ENCODE measurements around the gene BEND4.

Gene BEND4

GRCh38 chr4:42119886-42120285, 32.6 kb downstream of the BEND4 start:
- H3K4me1 ChIP-seq (ENCODE audit: control insufficient read depth in 5 of 5, insufficient read depth in 5 of 5, low read length in 5 of 5): no peaks in the 10 kb centered on the region
- no peaks in the 10 kb centered on the region for H3K36me3 ChIP-seq (ENCODE audit: control insufficient read depth in 5 of 5, insufficient read depth in 5 of 5, low read length in 5 of 5)
- peaks cover 0 to 6% (median 0%) of the 10 kb centered on the region in 5 donors for H3K27me3 ChIP-seq (ENCODE audit: control insufficient read depth in 5 of 5, insufficient read depth in 4 of 5, low read length in 5 of 5)
- no peak overlapping the region for H3K27ac ChIP-seq (ENCODE audit: low read depth, low read length)
- H3K9me3 ChIP-seq (ENCODE audit: control insufficient read depth in 5 of 5, low read length in 5 of 5): no peaks in the 10 kb centered on the region
- H3K4me3 ChIP-seq (ENCODE audit: low read depth in 1 of 5, low read length in 5 of 5): no peak overlapping the region
- no peak overlapping the region for H3K9ac ChIP-seq (ENCODE audit: low read length in 5 of 5)

- Histone ChIP-seq H3K9ac (ENCODE audit: low read length in 5 of 5) (no peak overlapping the region), H3K9me3 (ENCODE audit: control insufficient read depth in 5 of 5, low read length in 5 of 5) (no peaks in the 10 kb centered on the region), H3K4me3 (ENCODE audit: low read depth in 1 of 5, low read length in 5 of 5) (no peak overlapping the region), H3K4me1 (ENCODE audit: control insufficient read depth in 5 of 5, insufficient read depth in 5 of 5, low read length in 5 of 5) (no peaks in the 10 kb centered on the region), H3K36me3 (ENCODE audit: control insufficient read depth in 5 of 5, insufficient read depth in 5 of 5, low read length in 5 of 5) (no peaks in the 10 kb centered on the region), H3K27ac (ENCODE audit: low read depth, low read length) (no peak overlapping the region), H3K27me3 (ENCODE audit: control insufficient read depth in 5 of 5, insufficient read depth in 4 of 5, low read length in 5 of 5) (peaks cover 0 to 3% (median 0%) of the 10 kb centered on the region in 5 donors)
These were observed 39.6 kb downstream of the BEND4 start for GRCh38 chr4:42112846-42113245.

- H3K9me3 ChIP-seq (ENCODE audit: control insufficient read depth in 5 of 5, low read length in 5 of 5): no peaks in the 10 kb centered on the region
- no peaks in the 10 kb centered on the region for H3K36me3 ChIP-seq (ENCODE audit: control insufficient read depth in 5 of 5, insufficient read depth in 5 of 5, low read length in 5 of 5)
- H3K9ac ChIP-seq (ENCODE audit: low read length in 5 of 5): no peak overlapping the region
- no peaks in the 10 kb centered on the region for H3K27me3 ChIP-seq (ENCODE audit: control insufficient read depth in 5 of 5, insufficient read depth in 4 of 5, low read length in 5 of 5)
- H3K4me3 ChIP-seq (ENCODE audit: low read depth in 1 of 5, low read length in 5 of 5): no peak overlapping the region
- no peak overlapping the region for H3K27ac ChIP-seq (ENCODE audit: low read depth, low read length)
- no peaks in the 10 kb centered on the region for H3K4me1 ChIP-seq (ENCODE audit: control insufficient read depth in 5 of 5, insufficient read depth in 5 of 5, low read length in 5 of 5)
These were observed 47.9 kb downstream of the BEND4 start for GRCh38 chr4:42104521-42104920.

GRCh38 chr4:42101446-42101975, 50.9 kb downstream of the BEND4 start:
- no peak overlapping the region for H3K27ac ChIP-seq (ENCODE audit: low read depth, low read length)

GRCh38 chr4:42088386-42088785, 64.1 kb downstream of the BEND4 start:
- no peaks in the 10 kb centered on the region for H3K9me3 ChIP-seq (ENCODE audit: control insufficient read depth in 5 of 5, low read length in 5 of 5)
- no peak overlapping the region for H3K9ac ChIP-seq (ENCODE audit: low read length in 5 of 5)
- no peak overlapping the region for H3K4me3 ChIP-seq (ENCODE audit: low read depth in 1 of 5, low read length in 5 of 5)

More at GRCh38 chr4:42101446-42101975, 50.9 kb downstream of the BEND4 start:
- no peaks in the 10 kb centered on the region for H3K9me3 ChIP-seq (ENCODE audit: control insufficient read depth in 5 of 5, low read length in 5 of 5)
- no peaks in the 10 kb centered on the region for H3K36me3 ChIP-seq (ENCODE audit: control insufficient read depth in 5 of 5, insufficient read depth in 5 of 5, low read length in 5 of 5)
- H3K27me3 ChIP-seq (ENCODE audit: control insufficient read depth in 5 of 5, insufficient read depth in 4 of 5, low read length in 5 of 5): no peaks in the 10 kb centered on the region
- no peaks in the 10 kb centered on the region for H3K4me1 ChIP-seq (ENCODE audit: control insufficient read depth in 5 of 5, insufficient read depth in 5 of 5, low read length in 5 of 5)
- no peak overlapping the region for H3K9ac ChIP-seq (ENCODE audit: low read length in 5 of 5)
- no peak overlapping the region for H3K4me3 ChIP-seq (ENCODE audit: low read depth in 1 of 5, low read length in 5 of 5)

GRCh38 chr4:42083816-42084215, 68.6 kb downstream of the BEND4 start:
- peaks cover 18 to 42% (median 29%) of the 10 kb centered on the region in 5 donors for H3K36me3 ChIP-seq (ENCODE audit: control insufficient read depth in 5 of 5, insufficient read depth in 5 of 5, low read length in 5 of 5)
- H3K9ac ChIP-seq (ENCODE audit: low read length in 5 of 5): no peak overlapping the region
- H3K4me3 ChIP-seq (ENCODE audit: low read depth in 1 of 5, low read length in 5 of 5): no peak overlapping the region
- no peaks in the 10 kb centered on the region for H3K27me3 ChIP-seq (ENCODE audit: control insufficient read depth in 5 of 5, insufficient read depth in 4 of 5, low read length in 5 of 5)
- H3K4me1 ChIP-seq (ENCODE audit: control insufficient read depth in 5 of 5, insufficient read depth in 5 of 5, low read length in 5 of 5): no peaks in the 10 kb centered on the region
- H3K9me3 ChIP-seq (ENCODE audit: control insufficient read depth in 5 of 5, low read length in 5 of 5): no peaks in the 10 kb centered on the region
- H3K27ac ChIP-seq (ENCODE audit: low read depth, low read length): no peak overlapping the region

More at GRCh38 chr4:42088386-42088785, 64.1 kb downstream of the BEND4 start:
- Histone ChIP-seq H3K27me3 (ENCODE audit: control insufficient read depth in 5 of 5, insufficient read depth in 4 of 5, low read length in 5 of 5) (no peaks in the 10 kb centered on the region), H3K27ac (ENCODE audit: low read depth, low read length) (no peak overlapping the region), H3K36me3 (ENCODE audit: control insufficient read depth in 5 of 5, insufficient read depth in 5 of 5, low read length in 5 of 5) (peaks cover 10 to 22% (median 18%) of the 10 kb centered on the region in 5 donors), H3K4me1 (ENCODE audit: control insufficient read depth in 5 of 5, insufficient read depth in 5 of 5, low read length in 5 of 5) (no peaks in the 10 kb centered on the region)

- Histone ChIP-seq H3K27me3 (ENCODE audit: control insufficient read depth in 5 of 5, insufficient read depth in 4 of 5, low read length in 5 of 5) (no peaks in the 10 kb centered on the region), H3K27ac (ENCODE audit: low read depth, low read length) (no peak overlapping the region), H3K9ac (ENCODE audit: low read length in 5 of 5) (no peak overlapping the region), H3K36me3 (ENCODE audit: control insufficient read depth in 5 of 5, insufficient read depth in 5 of 5, low read length in 5 of 5) (peaks cover 16 to 40% (median 21%) of the 10 kb centered on the region in 5 donors), H3K9me3 (ENCODE audit: control insufficient read depth in 5 of 5, low read length in 5 of 5) (no peaks in the 10 kb centered on the region), H3K4me3 (ENCODE audit: low read depth in 1 of 5, low read length in 5 of 5) (no peak overlapping the region), H3K4me1 (ENCODE audit: control insufficient read depth in 5 of 5, insufficient read depth in 5 of 5, low read length in 5 of 5) (no peaks in the 10 kb centered on the region)
These were observed 72.1 kb downstream of the BEND4 start for GRCh38 chr4:42080306-42080705.

- Histone ChIP-seq H3K4me3 (ENCODE audit: low read depth in 1 of 5, low read length in 5 of 5) (no peak overlapping the region), H3K36me3 (ENCODE audit: control insufficient read depth in 5 of 5, insufficient read depth in 5 of 5, low read length in 5 of 5) (peaks cover 14 to 38% (median 20%) of the 10 kb centered on the region in 5 donors)
These were observed 74.2 kb downstream of the BEND4 start for GRCh38 chr4:42078184-42078801.

GRCh38 chr4:42074294-42074693, 78.2 kb downstream of the BEND4 start:
- Histone ChIP-seq H3K4me3 (ENCODE audit: low read depth in 1 of 5, low read length in 5 of 5) (no peak overlapping the region), H3K4me1 (ENCODE audit: control insufficient read depth in 5 of 5, insufficient read depth in 5 of 5, low read length in 5 of 5) (no peaks in the 10 kb centered on the region), H3K36me3 (ENCODE audit: control insufficient read depth in 5 of 5, insufficient read depth in 5 of 5, low read length in 5 of 5) (peaks cover 10 to 34% (median 26%) of the 10 kb centered on the region in 5 donors), H3K9me3 (ENCODE audit: control insufficient read depth in 5 of 5, low read length in 5 of 5) (no peaks in the 10 kb centered on the region), H3K9ac (ENCODE audit: low read length in 5 of 5) (no peak overlapping the region), H3K27ac (ENCODE audit: low read depth, low read length) (no peak overlapping the region), H3K27me3 (ENCODE audit: control insufficient read depth in 5 of 5, insufficient read depth in 4 of 5, low read length in 5 of 5) (no peaks in the 10 kb centered on the region)

More at GRCh38 chr4:42078184-42078801, 74.2 kb downstream of the BEND4 start:
- H3K27ac ChIP-seq (ENCODE audit: low read depth, low read length): no peak overlapping the region
- no peaks in the 10 kb centered on the region for H3K27me3 ChIP-seq (ENCODE audit: control insufficient read depth in 5 of 5, insufficient read depth in 4 of 5, low read length in 5 of 5)
- no peaks in the 10 kb centered on the region for H3K4me1 ChIP-seq (ENCODE audit: control insufficient read depth in 5 of 5, insufficient read depth in 5 of 5, low read length in 5 of 5)
- H3K9ac ChIP-seq (ENCODE audit: low read length in 5 of 5): no peak overlapping the region
- H3K9me3 ChIP-seq (ENCODE audit: control insufficient read depth in 5 of 5, low read length in 5 of 5): no peaks in the 10 kb centered on the region

GRCh38 chr4:42070463-42070862, 82.0 kb downstream of the BEND4 start:
- H3K27me3 ChIP-seq (ENCODE audit: control insufficient read depth in 5 of 5, insufficient read depth in 4 of 5, low read length in 5 of 5): no peaks in the 10 kb centered on the region
- H3K27ac ChIP-seq (ENCODE audit: low read depth, low read length): no peak overlapping the region
- H3K9ac ChIP-seq (ENCODE audit: low read length in 5 of 5): no peak overlapping the region
- H3K36me3 ChIP-seq (ENCODE audit: control insufficient read depth in 5 of 5, insufficient read depth in 5 of 5, low read length in 5 of 5): peaks cover 12 to 41% (median 28%) of the 10 kb centered on the region in 5 donors
- no peak overlapping the region for H3K4me3 ChIP-seq (ENCODE audit: low read depth in 1 of 5, low read length in 5 of 5)
- H3K9me3 ChIP-seq (ENCODE audit: control insufficient read depth in 5 of 5, low read length in 5 of 5): no peaks in the 10 kb centered on the region
- no peaks in the 10 kb centered on the region for H3K4me1 ChIP-seq (ENCODE audit: control insufficient read depth in 5 of 5, insufficient read depth in 5 of 5, low read length in 5 of 5)
